KMS-11 (cell line): ENCODE results near the gene ICOSLG.

Experiments
- H2AFZ ChIP-seq: fragments of 200-600 bp; sonication (generic); 2 replicates; pipeline ENCODE4 v1.6.1; 2016; ENCODE audit warnings: antibody characterized with exemption, mixed run types, low read depth
- H3K27ac ChIP-seq: fragments of 200-600 bp; sonication (generic); 2 replicates; pipeline ENCODE4 v1.6.1; 2016; ENCODE audit warnings: mild to moderate bottlenecking, mixed run types
- H3K27me3 ChIP-seq: fragments of 200-600 bp; sonication (generic); 2 replicates; pipeline ENCODE4 v1.6.1; 2017; ENCODE audit warnings: mild to moderate bottlenecking, low read depth, mixed run types, moderate library complexity; ENCODE audit not compliant: insufficient read depth
- H3K36me3 ChIP-seq: fragments of 200-600 bp; sonication (generic); 2 replicates; pipeline ENCODE4 v1.6.1; 2017; ENCODE audit warnings: mild to moderate bottlenecking, mixed run types; ENCODE audit not compliant: insufficient read depth
- H3K4me1 ChIP-seq: fragments of 200-600 bp; sonication (generic); 2 replicates; pipeline ENCODE4 v1.6.1; 2016; ENCODE audit warnings: mild to moderate bottlenecking, low read depth, mixed run types; ENCODE audit not compliant: poor library complexity, severe bottlenecking
- H3K4me2 ChIP-seq: fragments of 200-600 bp; sonication (generic); 2 replicates; pipeline ENCODE4 v1.7.0; 2016; ENCODE audit warnings: mild to moderate bottlenecking, mixed run types
- H3K4me3 ChIP-seq: fragments of 200-600 bp; sonication (generic); IDR thresholded peaks from 2 replicates; pipeline ENCODE4 v1.6.1; 2017; ENCODE audit warnings: low read depth, low read length, mixed read lengths; ENCODE audit not compliant: insufficient read depth
- H3K79me2 ChIP-seq: fragments of 200-600 bp; sonication (generic); 2 replicates; pipeline ENCODE4 v1.6.1; 2016; ENCODE audit warnings: low read depth, mixed run types; ENCODE audit not compliant: insufficient read depth
- H3K9ac ChIP-seq: fragments of 200-600 bp; sonication (generic); 2 replicates; pipeline ENCODE4 v1.6.1; 2016; ENCODE audit warnings: mild to moderate bottlenecking, mixed run types
- H4K20me1 ChIP-seq: fragments of 200-600 bp; sonication (generic); 2 replicates; pipeline ENCODE4 v1.6.1; 2016; ENCODE audit warnings: mild to moderate bottlenecking, mixed run types; ENCODE audit not compliant: insufficient read depth
- CTCF ChIP-seq: fragments of 200-600 bp; sonication (generic); conservative IDR thresholded peaks from 2 replicates; pipeline ENCODE4 v1.6.1; 2017; ENCODE audit warnings: low read depth, mild to moderate bottlenecking, antibody characterized with exemption, low read length, moderate library complexity, mixed read lengths

ICOSLG gene

GRCh38 chr21:44265734-44266270 is 25.1 kb upstream of the ICOSLG start:
- no peak for TF ChIP-seq CTCF
- Histone ChIP-seq H3K27me3 (peaks cover 20% of the 10 kb centered on the region), H3K27ac (no peak overlapping the region), H3K4me2 (no peak overlapping the region), H3K4me1 (no peaks in the 10 kb centered on the region), H4K20me1 (no peaks in the 10 kb centered on the region), H2AFZ (no peak overlapping the region), H3K4me3 (no peak overlapping the region), H3K36me3 (no peaks in the 10 kb centered on the region), H3K9ac (no peak overlapping the region), H3K79me2 (no peaks in the 10 kb centered on the region)

- H3K36me3 ChIP-seq: no peaks in the 10 kb centered on the region
- no peak overlapping the region for H3K27ac ChIP-seq
- no peak overlapping the region for H3K4me3 ChIP-seq
- no peaks in the 10 kb centered on the region for H3K79me2 ChIP-seq
- peaks cover 40% of the 10 kb centered on the region for H3K27me3 ChIP-seq
- no peaks in the 10 kb centered on the region for H4K20me1 ChIP-seq
- TF ChIP-seq CTCF: no peak
- no peak overlapping the region for H2AFZ ChIP-seq
- no peak overlapping the region for H3K9ac ChIP-seq
- H3K4me1 ChIP-seq: no peaks in the 10 kb centered on the region
- H3K4me2 ChIP-seq: no peak overlapping the region
Observed at GRCh38 chr21:44263768-44264167, 23.0 kb upstream of the ICOSLG start.

- Histone ChIP-seq H3K4me1 (no peaks in the 10 kb centered on the region), H2AFZ (no peak overlapping the region), H3K79me2 (no peaks in the 10 kb centered on the region), H3K36me3 (no peaks in the 10 kb centered on the region), H3K4me2 (no peak overlapping the region), H3K27ac (no peak overlapping the region), H4K20me1 (no peaks in the 10 kb centered on the region), H3K4me3 (no peak overlapping the region), H3K9ac (no peak overlapping the region), H3K27me3 (peaks cover 45% of the 10 kb centered on the region)
- TF ChIP-seq CTCF: no peak
Observed at GRCh38 chr21:44263221-44263760, 22.5 kb upstream of the ICOSLG start.

GRCh38 chr21:44262338-44263056 is 21.8 kb upstream of the ICOSLG start:
- Histone ChIP-seq H2AFZ (no peak overlapping the region), H3K27me3 (peaks cover 52% of the 10 kb centered on the region), H3K4me1 (no peaks in the 10 kb centered on the region), H3K79me2 (no peaks in the 10 kb centered on the region), H3K27ac (no peak overlapping the region), H3K36me3 (no peaks in the 10 kb centered on the region), H3K4me3 (no peak overlapping the region), H3K9ac (no peak overlapping the region), H3K4me2 (no peak overlapping the region), H4K20me1 (no peaks in the 10 kb centered on the region)
- no peak for TF ChIP-seq CTCF
